GM12873 (cell line): ENCODE data around the gene SAMD13.

ENCODE experiments used
- CTCF ChIP-seq: IDR thresholded peaks from 2 replicates; pipeline ENCODE4 v1.5.1; 2012; ENCODE audit warnings: low read depth, mild to moderate bottlenecking, moderate library complexity, low read length, control low read depth; ENCODE audit not compliant: insufficient read depth; ENCODE audit errors: missing control alignments

Gene SAMD13

GRCh38 chr1:84385347-84385746, 83.8 kb downstream of the SAMD13 start:
- TF ChIP-seq CTCF, result no peak

- no peak for TF ChIP-seq CTCF
Measured at GRCh38 chr1:84386716-84387479, 85.4 kb downstream of the SAMD13 start.

GRCh38 chr1:84387480-84388163, 86.1 kb downstream of the SAMD13 start:
- TF ChIP-seq CTCF, result no peak

GRCh38 chr1:84390226-84390625, 88.7 kb downstream of the SAMD13 start:
- no peak for TF ChIP-seq CTCF

GRCh38 chr1:84398175-84399155, 97.0 kb downstream of the SAMD13 start, which contains the start of gene DNASE2B:
TSS of gene DNASE2B (plus strand) at chr1:84398484. CDS start at chr1:84398565, 81 bp downstream.
- no peak for TF ChIP-seq CTCF
